Neuronal stem cell (in vitro differentiated cells): ENCODE measurements around the gene SHISA9.

Experiments used
- DNase-seq: peaks from one replicate; pipeline ENCODE4 v3.0.0-alpha.2; 2013; ENCODE audit warnings: low spot score
- H2AFZ ChIP-seq: one replicate; pipeline ENCODE4 v1.6.1; 2013; ENCODE audit warnings: mild to moderate bottlenecking, low read length, inconsistent platforms
- H2AK5ac ChIP-seq: 2 replicates; pipeline ENCODE4 v1.6.1; 2013; ENCODE audit warnings: low read depth, mild to moderate bottlenecking, inconsistent platforms, low read length, moderate library complexity, mixed read lengths
- H2BK120ac ChIP-seq: 2 replicates; pipeline ENCODE4 v1.6.1; 2013; ENCODE audit warnings: low read depth, mild to moderate bottlenecking, inconsistent platforms, low read length, moderate library complexity, mixed read lengths
- H2BK12ac ChIP-seq: one replicate; pipeline ENCODE4 v1.6.1; 2013; ENCODE audit warnings: low read length, inconsistent platforms
- H2BK15ac ChIP-seq: 2 replicates; pipeline ENCODE4 v1.6.1; 2013; ENCODE audit warnings: mild to moderate bottlenecking, low read length, inconsistent platforms, mixed read lengths
- H2BK5ac ChIP-seq: one replicate; pipeline ENCODE4 v1.6.1; 2013; ENCODE audit warnings: inconsistent platforms, mild to moderate bottlenecking, low read length, moderate library complexity
- H3K14ac ChIP-seq: one replicate; pipeline ENCODE4 v1.6.1; 2013; ENCODE audit warnings: low read length, inconsistent platforms
- H3K18ac ChIP-seq: 2 replicates; pipeline ENCODE4 v1.6.1; 2013; ENCODE audit warnings: low read length, inconsistent platforms
- H3K23ac ChIP-seq: 2 replicates; pipeline ENCODE4 v1.6.1; 2013; ENCODE audit warnings: low read depth, mild to moderate bottlenecking, mixed read lengths, low read length, inconsistent platforms; ENCODE audit not compliant: poor library complexity
- H3K27ac ChIP-seq: replicated peaks from 3 replicates; pipeline ENCODE4 v1.5.1; 2013; ENCODE audit warnings: low read length, inconsistent platforms
- H3K27me3 ChIP-seq, 3 experiments: 2 replicates each; pipeline ENCODE4 v1.6.1; 2013; ENCODE audit warnings: low read length in 3 of 3, mild to moderate bottlenecking in 2 of 3, inconsistent platforms in 1 of 3, low read depth in 1 of 3, mixed read lengths in 1 of 3, moderate library complexity in 1 of 3; ENCODE audit not compliant: control insufficient read depth in 3 of 3, insufficient read depth in 3 of 3
- H3K36me3 ChIP-seq, 2 donors: replicated peaks in 1 of 2; 2 replicates each; pipeline ENCODE4 v1.6.1; 2013; ENCODE audit warnings: low read length in 2 of 2; ENCODE audit not compliant: control insufficient read depth in 2 of 2, insufficient read depth in 2 of 2
- H3K4ac ChIP-seq: 2 replicates; pipeline ENCODE4 v1.6.1; 2013; ENCODE audit warnings: inconsistent platforms, mild to moderate bottlenecking, low read length, moderate library complexity
- H3K4me1 ChIP-seq, 2 donors: 1 replicate in 1 of 2; 2 replicates in 1 of 2; pipeline ENCODE4 v1.6.1; 2013; ENCODE audit warnings: low read length in 2 of 2, low read depth in 1 of 2; ENCODE audit not compliant: control insufficient read depth in 2 of 2, insufficient read depth in 1 of 2
- H3K4me2 ChIP-seq: one replicate; pipeline ENCODE4 v1.6.1; 2013; ENCODE audit warnings: mild to moderate bottlenecking, low read length, inconsistent platforms; ENCODE audit not compliant: insufficient read depth, poor library complexity, severe bottlenecking
- H3K4me3 ChIP-seq, 2 donors: 2 replicates each; pipeline ENCODE4 v1.5.1; 2013; ENCODE audit warnings: low read length in 2 of 2, mild to moderate bottlenecking in 2 of 2, inconsistent platforms in 1 of 2, moderate library complexity in 1 of 2
- H3K79me1 ChIP-seq: one replicate; pipeline ENCODE4 v1.6.1; 2013; ENCODE audit warnings: low read depth, mild to moderate bottlenecking, inconsistent platforms, low read length, moderate library complexity
- H3K9ac ChIP-seq: one replicate; pipeline ENCODE4 v1.6.1; 2013; ENCODE audit warnings: mild to moderate bottlenecking, low read depth, low read length, inconsistent platforms; ENCODE audit not compliant: poor library complexity
- H3K9me3 ChIP-seq, 2 donors: replicated peaks in 1 of 2; 2 replicates each; pipeline versions ENCODE3 to v1.6.1; 2013; ENCODE audit warnings: low read length in 2 of 2, mild to moderate bottlenecking in 2 of 2, inconsistent platforms in 1 of 2, low read depth in 1 of 2, mixed read lengths in 1 of 2, moderate library complexity in 1 of 2; ENCODE audit not compliant: control insufficient read depth in 2 of 2, insufficient read depth in 1 of 2
- H4K8ac ChIP-seq: one replicate; pipeline ENCODE4 v1.6.1; 2013; ENCODE audit warnings: low read depth, mild to moderate bottlenecking, inconsistent platforms, low read length, moderate library complexity
- H4K91ac ChIP-seq: one replicate; pipeline ENCODE4 v1.6.1; 2013; ENCODE audit warnings: low read length, low read depth, mild to moderate bottlenecking, inconsistent platforms; ENCODE audit not compliant: poor library complexity
- WGBS, 2 donors: extraction: QIAGEN DNeasy Blood & Tissue Kit; methylation state at CpG; one replicate each; pipeline ENCODE4 v1.1.7; 2013; ENCODE audit warnings: missing lambda C conversion rate in 2 of 2, mixed read lengths in 1 of 2; ENCODE audit not compliant: insufficient read length in 2 of 2, insufficient replicate concordance in 1 of 2; ENCODE audit errors: extremely low coverage in 2 of 2; 5-methylcytosine and 5-hydroxymethylcytosine counted together

The SHISA9 gene

DNA sequence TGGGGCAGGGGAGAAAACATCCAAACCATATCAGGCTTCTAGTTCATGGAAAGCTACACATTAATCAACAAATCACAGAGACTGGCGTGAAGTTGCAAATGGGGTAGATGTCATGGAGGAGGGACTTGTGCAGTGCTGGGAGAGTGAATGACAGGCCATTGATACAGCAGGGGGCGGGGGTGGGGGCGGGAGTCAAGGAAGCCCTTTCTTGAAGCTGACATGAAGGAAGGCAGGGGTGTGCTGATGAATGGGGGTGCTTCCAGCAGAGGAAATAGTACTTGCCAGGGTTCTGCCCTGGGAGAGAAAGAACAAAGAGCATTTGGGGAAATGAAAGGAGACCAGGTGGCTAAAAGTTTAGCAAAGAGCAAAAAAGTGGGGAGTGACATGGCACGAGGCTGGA, 269.9 kb downstream of the SHISA9 start:
- Histone ChIP-seq H2BK120ac (no peak overlapping the region), H3K9me3 (no peaks in the 10 kb centered on the region)
- peak; percentile 12 for DNase-seq

GRCh38 chr16:13176711-13177110, 275.3 kb downstream of the SHISA9 start:
- Histone ChIP-seq H3K27ac (no peak overlapping the region), H2AFZ (no peak overlapping the region), H3K27me3 (no peaks in the 10 kb centered on the region), H2BK12ac (no peak overlapping the region), H3K36me3 (no peaks in the 10 kb centered on the region), H3K4me3 (no peak overlapping the region), H3K4me1 (peaks cover 0 to 2% of the 10 kb centered on the region in 2 donors), H3K4me2 (no peak overlapping the region), H3K4ac (no peak overlapping the region), H3K79me1 (no peaks in the 10 kb centered on the region), H2BK5ac (no peak overlapping the region), H3K23ac (no peak overlapping the region), H4K91ac (no peak overlapping the region), H3K14ac (no peak overlapping the region), H2BK120ac (no peak overlapping the region), H3K9ac (no peak overlapping the region), H3K18ac (no peak overlapping the region), H2AK5ac (no peak overlapping the region), H4K8ac (no peak overlapping the region), H3K9me3 (no peaks in the 10 kb centered on the region), H2BK15ac (no peak overlapping the region)
- no peak for DNase-seq
- whole genome bisulfite sequencing, 2 donors = no CpG with 5 or more reads among the region's 3 CpGs

More for the DNA sequence above, 269.9 kb downstream of the SHISA9 start:
- Histone ChIP-seq H3K9ac (no peak overlapping the region), H3K23ac (no peak overlapping the region), H3K4me3 (no peak overlapping the region), H3K14ac (no peak overlapping the region), H2AK5ac (no peak overlapping the region), H3K27me3 (no peaks in the 10 kb centered on the region), H2BK12ac (no peak overlapping the region), H3K18ac (no peak overlapping the region), H3K36me3 (no peaks in the 10 kb centered on the region), H4K91ac (no peak overlapping the region), H2AFZ (no peak overlapping the region), H4K8ac (no peak overlapping the region), H3K4me2 (peak overlapping the region; percentile 22), H3K79me1 (no peaks in the 10 kb centered on the region), H2BK5ac (no peak overlapping the region), H3K4me1 (peaks cover 0 to 10% of the 10 kb centered on the region in 2 donors), H3K27ac (no peak overlapping the region), H2BK15ac (no peak overlapping the region), H3K4ac (no peak overlapping the region)
- no CpG with 5 or more reads among the region's 4 CpGs for WGBS, 2 donors

- Histone ChIP-seq H3K4ac (no peak overlapping the region), H3K9ac (no peak overlapping the region), H3K27me3 (no peaks in the 10 kb centered on the region), H2AFZ (no peak overlapping the region), H4K91ac (no peak overlapping the region), H3K23ac (no peak overlapping the region), H2BK12ac (no peak overlapping the region), H4K8ac (no peak overlapping the region), H3K4me3 (no peak overlapping the region), H2BK120ac (no peak overlapping the region), H3K14ac (no peak overlapping the region), H3K9me3 (no peaks in the 10 kb centered on the region), H3K27ac (no peak overlapping the region), H3K79me1 (no peaks in the 10 kb centered on the region), H2AK5ac (no peak overlapping the region), H3K4me1 (peaks cover 0 to 2% of the 10 kb centered on the region in 2 donors), H3K36me3 (no peaks in the 10 kb centered on the region), H2BK5ac (no peak overlapping the region), H3K18ac (no peak overlapping the region), H2BK15ac (no peak overlapping the region), H3K4me2 (no peak overlapping the region)
- no peak for DNase-seq
- WGBS, 2 donors = no CpG with 5 or more reads among the region's 8 CpGs
Measured at GRCh38 chr16:13178318-13178717, 276.9 kb downstream of the SHISA9 start.

DNA sequence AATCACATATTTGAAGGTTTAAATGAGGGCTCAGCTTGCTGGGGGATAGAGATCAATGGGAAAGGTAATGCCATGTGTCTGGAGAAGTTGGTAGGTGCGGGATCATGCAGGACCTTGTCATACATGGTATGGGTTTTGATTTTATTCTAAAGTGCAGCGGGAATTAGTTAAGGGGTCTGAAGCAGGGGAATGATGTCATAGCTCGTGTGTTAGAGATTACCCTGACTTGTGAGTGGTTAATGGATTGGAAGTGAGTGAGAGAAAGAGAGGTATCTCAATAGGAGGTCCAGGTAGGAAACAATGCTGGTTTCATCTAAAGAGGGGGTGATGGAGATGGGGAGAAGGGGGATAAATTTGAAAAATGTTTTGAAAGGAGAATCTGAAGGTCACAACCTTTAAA, 280.0 kb downstream of the SHISA9 start:
- no peak overlapping the region for H3K9ac ChIP-seq
- no peak overlapping the region for H2BK5ac ChIP-seq
- no peak overlapping the region for H2AK5ac ChIP-seq
- H3K18ac ChIP-seq = no peak overlapping the region
- H3K9me3 ChIP-seq = no peaks in the 10 kb centered on the region
- H2BK120ac ChIP-seq = no peak overlapping the region
- no peak overlapping the region for H2BK15ac ChIP-seq
- no peak overlapping the region for H2BK12ac ChIP-seq
- H3K4me2 ChIP-seq = no peak overlapping the region
- no peak overlapping the region for H4K8ac ChIP-seq
- no peak for DNase-seq
- H3K36me3 ChIP-seq = no peaks in the 10 kb centered on the region
- H4K91ac ChIP-seq = no peak overlapping the region
- no peaks in the 10 kb centered on the region for H3K79me1 ChIP-seq
- no peak overlapping the region for H3K4me3 ChIP-seq
- H3K27me3 ChIP-seq = no peaks in the 10 kb centered on the region
- no peak overlapping the region for H2AFZ ChIP-seq
- no CpG with 5 or more reads among the region's 3 CpGs for WGBS, 2 donors
- H3K4me1 ChIP-seq = no peaks in the 10 kb centered on the region
- H3K14ac ChIP-seq = no peak overlapping the region
- no peak overlapping the region for H3K27ac ChIP-seq
- H3K4ac ChIP-seq = no peak overlapping the region
- no peak overlapping the region for H3K23ac ChIP-seq
